SIG-M5 treated with dmso at 0.1 percent for 504 hours (cell line): ENCODE data around the gene SLC28A1.
A peak's percentile ranks its signal among the peaks of the same experiment; 100 is the strongest.
"Not testable (repeated sequence)": the region's sequence is repeated elsewhere in the genome, so short reads cannot be mapped to it uniquely, and the experiment has no call there.

Experiments
- DNase-seq: peaks from one replicate; lab custom pipeline; 2025; ENCODE audit not compliant: unreplicated experiment; lab: John Stamatoyannopoulos, UW

The SLC28A1 gene

DNA sequence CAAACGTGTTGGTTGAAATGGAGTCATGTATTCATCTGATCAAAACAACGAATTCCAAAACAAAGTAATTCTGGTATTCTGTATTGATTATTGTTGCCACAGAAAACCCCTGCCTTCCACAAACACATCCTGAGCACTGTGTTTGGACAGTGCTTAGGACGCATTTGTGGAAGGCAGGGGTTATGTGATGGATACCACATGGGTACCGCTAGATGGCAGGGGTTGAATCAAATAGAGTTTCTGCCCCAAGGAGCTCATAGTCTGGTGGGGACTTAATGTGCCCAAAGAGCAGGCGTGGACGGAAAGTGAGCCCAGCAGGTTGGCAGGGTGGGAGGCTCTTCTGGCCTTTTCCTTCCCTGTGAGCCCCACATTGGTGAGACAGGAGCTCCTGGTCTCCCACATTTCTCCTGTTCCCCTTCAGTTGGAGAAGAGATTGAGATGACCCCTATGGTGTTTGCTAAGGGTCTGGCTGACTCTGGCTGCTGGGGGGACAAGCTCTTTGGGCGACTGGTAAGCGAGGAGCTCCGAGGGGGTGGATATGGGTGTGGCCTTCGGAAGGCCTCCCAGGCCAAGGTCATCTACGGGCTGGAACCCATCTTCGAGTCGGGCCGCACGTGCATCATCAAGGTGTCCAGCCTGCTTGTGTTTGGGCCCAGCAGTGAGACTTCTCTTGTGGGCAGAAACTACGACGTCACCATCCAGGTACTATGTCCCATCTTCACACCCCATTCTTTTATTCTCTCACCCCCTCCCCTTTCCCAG, 22.1 kb upstream of the SLC28A1 start:
- DNase-seq: no peak

DNA sequence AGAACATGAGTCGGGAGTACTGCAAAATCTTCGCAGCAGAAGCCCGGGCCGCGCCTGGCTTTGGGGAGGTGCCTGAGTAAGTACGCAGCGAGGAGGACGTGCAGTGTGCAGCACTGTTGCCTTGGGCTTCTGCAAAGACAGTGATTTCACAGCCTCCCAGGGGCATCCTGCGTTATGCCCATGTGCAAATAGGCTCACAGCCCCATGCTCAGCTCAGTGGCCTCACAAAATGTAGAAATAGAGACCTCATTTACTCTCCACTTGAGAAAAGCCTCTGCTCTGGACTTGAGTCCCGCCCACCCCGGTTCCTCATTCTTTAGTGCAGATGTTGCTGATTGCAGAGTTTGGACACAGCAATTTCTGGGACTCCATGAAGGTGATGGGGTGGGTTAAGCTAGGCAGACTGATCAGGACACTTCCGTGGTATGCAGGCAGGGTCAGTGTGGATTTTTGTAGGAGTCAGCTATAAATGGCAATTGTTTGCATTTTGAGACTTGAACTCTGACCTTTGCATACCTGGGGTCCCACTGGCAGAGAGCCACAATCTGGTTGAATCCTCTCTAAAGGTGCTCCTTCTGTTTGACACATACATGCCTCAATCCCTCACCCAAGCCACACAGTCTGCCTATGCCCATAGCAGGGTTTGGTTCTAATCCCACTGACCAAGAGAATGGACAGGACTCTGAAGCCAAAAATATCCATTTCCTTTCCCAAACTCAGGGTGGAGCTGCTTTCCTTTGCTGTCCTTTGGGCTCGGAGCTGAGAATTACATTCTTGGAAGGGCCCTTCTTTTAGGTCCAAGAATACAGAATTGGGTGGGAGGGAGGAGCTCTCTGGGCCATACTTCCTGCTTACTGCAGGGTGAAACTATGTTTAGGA, 20.7 kb upstream of the SLC28A1 start:
- DNase-seq: no peak

DNA sequence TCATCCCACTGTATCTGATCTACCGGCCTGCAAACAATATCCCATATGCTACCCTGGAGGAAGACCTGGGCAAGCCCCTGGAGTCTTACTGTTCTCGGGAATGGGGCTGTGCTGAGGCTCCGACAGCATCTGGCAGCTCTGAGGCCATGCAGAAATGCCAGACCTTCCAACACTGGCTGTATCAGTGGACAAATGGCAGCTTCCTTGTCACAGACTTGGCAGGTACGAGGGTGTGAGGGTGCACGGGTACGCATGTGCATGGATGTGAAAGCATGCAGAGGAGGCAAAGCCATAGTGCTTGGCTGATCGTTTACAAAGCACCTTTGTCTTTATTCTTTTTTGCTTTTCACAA, 20.0 kb upstream of the SLC28A1 start:
- no peak for DNase-seq

DNA sequence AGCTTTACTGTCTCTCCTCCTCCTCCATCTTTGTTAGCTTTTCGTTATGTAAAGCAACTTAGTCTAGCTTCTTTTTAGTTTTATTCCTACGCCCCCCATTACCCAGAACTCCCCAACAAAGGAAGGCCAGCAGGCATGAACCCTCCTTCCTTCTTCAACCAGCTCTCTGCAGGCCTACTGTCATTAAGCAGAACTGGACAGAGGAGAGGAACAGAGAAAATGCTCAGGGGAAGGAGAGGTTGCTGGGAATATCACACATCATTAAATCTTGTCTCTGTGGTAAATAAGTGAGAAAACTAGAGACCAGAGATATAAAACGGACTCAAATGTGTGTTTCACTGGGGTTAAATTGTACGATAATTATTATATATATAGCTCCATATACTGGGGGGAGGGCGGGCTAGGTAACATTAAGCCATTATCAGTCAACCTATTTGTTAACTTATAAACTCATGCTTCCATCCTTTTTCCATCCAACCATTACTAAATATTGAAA, 19.3 kb upstream of the SLC28A1 start:
- DNase-seq: no peak

DNA sequence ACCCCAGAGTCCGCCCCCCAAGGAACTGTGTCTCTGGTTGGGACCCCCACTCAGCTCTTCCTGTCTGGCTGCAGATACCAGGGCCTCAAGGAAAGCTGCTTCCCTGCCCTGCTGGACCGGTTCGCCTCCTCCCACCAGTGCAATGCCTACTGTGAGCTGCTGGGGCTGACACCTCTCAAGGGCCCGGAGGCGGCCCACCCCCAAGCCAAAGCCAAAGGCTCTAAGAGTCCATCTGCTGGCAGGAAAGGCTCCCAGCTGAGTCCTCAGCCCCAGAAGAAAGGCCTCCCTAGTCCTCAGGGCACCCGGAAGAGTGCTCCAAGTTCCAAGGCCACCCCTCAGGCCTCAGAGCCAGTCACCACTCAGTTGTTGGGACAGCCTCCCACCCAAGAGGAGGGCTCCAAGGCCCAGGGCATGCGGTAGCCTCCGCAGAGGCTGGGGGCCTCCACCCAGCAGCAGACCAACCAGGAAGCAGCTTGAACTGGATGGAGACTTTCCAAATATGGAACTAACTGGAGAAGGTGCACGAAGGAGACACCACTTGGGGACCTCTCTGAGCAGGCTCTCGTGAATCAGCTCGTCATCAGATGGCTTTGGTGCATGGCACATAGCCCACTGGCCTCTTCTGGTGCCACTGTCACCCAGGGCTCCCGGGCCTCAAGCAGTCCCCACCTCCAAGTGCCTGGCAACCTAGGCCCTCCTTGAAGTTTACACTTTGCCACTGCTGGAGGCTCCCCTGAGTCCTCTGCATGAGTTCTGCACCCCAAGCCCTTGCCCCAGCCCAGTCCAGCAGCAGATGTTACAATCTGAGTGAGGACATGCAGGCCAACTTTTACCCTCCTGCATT, 16.2 kb upstream of the SLC28A1 start:
- DNase-seq: no peak

DNA sequence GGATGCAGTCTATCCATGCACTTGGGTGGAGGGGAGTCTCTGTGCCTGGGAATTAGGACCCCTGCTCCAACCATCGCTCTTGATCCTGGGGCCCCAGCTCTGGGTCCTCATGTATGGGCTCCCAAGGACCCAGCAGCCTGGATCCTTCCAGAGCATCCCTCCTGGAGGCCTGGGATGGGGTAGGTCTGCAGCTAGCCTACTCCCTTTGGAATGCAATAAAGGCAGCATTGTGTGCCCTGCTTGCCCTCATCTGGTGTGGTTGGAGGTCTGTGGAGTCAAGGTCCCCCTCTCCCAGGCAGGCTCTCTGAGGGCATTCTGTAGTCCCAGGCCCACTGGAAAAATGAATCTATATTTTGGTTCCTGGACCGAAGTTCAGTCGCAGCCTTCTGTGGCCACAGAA, 15.0 kb upstream of the SLC28A1 start:
- DNase-seq: no peak

DNA sequence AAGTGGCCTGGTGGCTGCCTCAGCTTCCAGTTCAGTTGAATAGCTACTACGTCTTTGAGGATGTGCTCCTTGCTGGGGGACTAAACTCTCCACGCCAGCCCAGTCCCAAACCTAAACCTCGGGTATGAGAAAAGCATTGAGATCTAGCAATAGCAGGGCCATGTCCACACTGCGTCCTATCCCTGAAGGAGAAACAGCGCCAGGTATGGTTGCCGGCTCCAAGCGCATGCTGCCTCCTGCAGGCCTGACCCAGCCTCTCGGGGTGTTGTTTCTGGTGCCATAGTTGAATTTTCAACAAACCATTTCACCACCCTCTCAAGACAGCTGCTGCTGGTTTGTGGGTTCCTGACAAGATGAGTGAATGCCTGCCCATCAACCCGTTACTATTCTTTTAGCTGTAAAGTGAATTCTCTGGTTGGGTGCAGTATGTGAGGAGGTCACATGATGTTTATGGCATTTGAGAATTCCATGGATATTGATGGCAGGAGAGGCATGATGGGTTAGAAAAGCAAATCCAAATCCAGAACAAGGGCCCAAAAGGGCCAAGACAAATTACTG, 13.0 kb upstream of the SLC28A1 start:
- no peak for DNase-seq

DNA sequence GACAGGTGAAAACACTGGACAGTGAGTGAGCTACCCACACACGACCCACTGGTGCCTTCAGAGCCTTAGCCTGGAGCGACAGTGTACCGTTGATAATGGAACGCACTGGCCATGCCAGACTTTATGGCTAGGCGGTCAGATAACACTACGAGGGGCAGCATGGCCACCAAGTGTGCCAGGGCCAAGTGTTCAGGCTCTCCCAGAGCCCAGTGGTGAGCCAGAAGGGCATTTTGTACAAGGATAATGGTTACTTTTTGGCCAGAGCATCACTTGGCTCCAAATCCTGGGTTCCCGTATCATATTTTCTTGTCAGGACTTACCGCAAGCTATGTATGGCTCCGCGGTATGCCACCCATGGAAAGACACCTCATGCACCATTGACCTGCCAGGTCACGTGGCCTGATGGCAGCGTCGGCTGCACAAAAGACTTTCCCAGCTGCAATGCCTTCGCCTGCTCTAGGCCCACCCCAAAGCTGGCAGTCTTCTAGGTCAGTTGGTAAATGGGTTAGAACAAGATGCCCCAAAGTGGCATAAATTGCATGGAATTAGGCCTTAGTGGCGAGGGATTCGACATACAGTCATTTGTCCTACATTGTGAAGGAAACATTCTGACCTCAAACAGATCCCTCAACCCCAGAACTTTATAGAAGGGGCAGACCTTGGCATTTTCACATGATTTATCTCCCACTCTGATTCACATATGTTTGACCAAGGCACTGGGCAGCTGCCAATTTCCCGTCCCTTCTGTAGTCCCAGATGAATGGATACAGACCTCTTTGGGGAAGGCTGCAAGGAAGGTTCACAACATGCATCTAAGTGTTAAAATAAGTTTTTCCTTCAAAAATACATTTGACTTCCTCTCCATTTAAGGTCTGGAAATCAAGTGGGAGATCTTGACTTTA, 12.2 kb upstream of the SLC28A1 start:
- DNase-seq: no peak

DNA sequence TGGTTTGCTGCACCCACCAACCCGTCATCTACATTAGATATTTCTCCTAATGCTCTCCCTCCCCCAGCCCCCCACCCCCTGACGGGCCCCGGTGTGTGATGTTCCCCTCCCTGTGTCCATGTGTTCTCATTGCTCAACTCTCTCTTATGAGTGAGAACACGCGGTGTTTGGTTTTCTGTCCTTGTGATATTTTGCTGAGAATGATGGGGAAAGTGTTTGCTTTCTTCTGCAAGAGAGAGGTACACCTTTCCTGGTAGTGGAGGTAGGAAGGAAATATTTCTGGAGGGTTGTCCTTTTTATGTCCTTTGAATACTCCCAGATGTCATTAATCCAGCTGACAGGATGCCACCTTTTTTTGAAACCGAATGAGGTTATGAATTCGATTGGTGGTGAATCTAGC, 10.5 kb upstream of the SLC28A1 start:
- no peak for DNase-seq

DNA sequence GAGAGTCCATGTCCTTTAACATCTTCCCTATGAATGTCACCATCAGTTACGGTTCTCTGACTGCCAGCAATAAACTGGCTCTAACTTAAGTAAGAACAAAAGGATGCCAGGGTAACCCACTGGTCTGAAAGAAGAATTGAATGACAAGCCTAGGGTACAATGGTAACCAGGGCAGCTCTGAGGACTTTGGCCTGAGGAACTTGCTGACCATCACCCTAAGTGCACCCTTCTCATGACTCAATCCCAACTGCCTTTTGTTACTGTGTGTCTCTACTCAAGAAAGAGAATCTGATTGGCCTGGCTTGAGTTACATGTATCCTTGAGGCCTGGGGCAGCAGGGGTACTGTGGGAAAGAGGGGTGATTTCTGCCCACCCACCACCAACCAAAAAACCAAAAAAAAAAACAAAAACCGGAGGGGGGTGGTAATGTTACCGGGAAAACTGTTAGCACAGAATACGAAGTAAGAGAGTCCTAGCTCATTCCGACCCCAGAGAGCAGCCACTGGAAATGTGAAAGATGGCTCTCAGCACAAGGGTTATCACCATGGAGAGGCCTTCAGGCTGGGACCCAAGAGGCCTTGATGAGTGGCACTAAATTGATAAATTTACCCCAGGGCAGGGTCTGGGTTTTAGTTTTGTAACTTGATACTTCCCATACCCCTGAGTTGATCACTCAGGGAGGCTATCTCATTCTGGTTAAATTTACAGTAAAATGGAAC, 9.3 kb upstream of the SLC28A1 start:
- DNase-seq: no peak

DNA sequence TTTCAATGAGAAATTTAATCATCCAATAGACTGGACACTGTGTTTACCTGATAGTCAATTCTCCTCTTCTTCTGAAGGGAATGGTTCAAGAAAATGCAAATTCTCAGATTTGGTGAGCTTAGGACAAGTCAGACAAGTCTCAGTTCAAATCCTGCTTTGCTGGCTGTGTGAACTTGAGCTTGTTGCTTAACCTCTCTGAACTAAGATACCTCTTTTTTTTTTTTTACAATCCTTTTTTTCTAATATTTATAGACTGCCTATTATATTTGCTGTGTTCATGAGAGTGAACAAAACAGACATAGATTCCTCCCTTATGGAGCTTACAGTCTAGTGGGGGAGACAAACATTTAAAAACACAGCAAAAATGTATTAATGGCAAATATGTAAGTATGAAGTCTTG, 8.2 kb upstream of the SLC28A1 start:
- DNase-seq: no peak

DNA sequence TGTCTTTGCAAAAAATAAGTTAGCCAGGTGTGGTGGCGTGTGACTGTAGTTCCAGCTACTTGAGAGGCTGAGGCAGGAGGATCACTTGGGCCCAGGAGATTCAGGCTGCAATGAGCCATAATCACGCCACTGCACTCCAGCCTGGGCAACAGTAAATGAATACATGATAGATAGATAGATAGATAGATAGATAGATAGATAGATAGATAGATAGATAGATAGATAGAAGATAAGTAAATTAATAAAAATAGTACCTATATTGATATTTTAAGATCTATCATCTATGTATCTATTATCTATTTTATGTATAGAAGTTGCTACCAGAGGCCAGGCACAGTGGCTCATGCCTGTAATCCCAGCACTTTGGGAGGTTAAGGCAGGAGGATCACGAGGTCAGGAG, 6.8 kb upstream of the SLC28A1 start:
- DNase-seq: not testable (repeated sequence)

DNA sequence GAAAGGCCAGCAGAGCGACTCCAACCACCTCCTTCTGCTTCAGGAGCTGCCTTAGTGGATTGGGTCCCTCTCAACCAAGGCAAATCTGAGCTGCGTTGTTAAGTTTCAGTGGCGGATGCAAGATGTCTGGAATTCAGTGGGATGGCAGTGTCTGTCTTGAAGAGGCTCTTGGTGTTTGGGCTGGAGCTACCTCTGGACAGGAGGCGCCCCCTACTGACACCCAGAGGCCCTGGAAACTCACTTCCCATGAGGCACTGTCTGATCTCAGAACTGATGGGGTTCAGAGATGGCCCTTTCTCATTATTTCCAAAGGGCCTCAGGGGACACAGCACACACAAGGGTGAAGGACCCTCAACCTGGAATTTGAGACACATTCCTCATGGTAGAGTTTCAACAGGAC, 6.0 kb upstream of the SLC28A1 start:
- peak; percentile 51 for DNase-seq

DNA sequence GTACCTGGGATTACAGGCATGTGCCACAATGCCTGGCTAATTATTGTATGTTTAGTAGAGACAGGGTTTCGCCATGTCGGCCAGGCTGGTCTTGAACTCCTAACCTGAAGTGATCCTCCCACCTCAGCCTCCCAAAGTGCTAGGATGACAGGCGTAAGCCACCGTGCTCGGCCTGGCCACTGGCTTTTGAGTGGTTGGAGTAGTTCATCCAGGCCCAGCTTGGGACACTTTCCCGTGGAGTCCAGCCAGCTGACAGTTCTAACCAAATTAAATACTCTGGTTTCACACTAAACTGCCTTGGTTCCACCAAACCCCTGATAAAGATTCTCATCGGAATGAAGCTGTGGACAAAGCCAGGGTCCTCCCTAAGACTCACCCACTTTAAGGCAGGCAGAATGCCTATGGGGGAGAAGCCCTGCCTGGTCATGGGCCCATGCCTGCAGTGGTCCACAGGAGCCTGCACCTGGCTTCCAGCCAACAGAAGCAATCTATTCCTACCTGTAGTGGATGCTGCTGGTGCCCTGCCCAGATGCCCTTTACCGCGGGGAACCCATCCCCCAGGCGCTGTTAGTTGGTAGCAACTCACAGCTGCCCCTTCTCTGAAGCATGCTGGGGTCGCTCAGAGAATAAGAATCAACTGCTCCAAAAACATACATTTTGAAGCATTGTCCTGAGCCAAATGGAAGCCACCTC, 5.2 kb upstream of the SLC28A1 start:
- no peak for DNase-seq

DNA sequence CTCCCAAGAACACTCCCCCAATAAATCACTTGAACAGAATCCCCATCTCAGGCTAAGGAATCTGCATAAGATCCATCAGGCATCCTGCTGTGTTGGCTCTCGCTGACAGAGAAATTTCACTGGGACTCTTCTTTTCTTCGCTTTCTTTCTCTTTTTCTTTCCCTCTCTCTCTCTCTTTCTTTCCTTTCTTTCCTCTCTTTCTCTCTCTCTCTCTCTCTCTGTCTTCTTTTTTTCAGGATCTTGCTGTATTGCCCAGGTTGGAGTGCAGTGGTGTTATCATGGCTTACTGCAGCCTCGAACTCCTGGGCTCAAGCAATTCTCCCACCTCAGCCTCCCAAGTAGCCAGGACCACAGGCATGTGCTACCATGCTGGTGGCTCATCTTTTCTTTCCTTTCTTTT, 4.5 kb upstream of the SLC28A1 start:
- DNase-seq: no peak

DNA sequence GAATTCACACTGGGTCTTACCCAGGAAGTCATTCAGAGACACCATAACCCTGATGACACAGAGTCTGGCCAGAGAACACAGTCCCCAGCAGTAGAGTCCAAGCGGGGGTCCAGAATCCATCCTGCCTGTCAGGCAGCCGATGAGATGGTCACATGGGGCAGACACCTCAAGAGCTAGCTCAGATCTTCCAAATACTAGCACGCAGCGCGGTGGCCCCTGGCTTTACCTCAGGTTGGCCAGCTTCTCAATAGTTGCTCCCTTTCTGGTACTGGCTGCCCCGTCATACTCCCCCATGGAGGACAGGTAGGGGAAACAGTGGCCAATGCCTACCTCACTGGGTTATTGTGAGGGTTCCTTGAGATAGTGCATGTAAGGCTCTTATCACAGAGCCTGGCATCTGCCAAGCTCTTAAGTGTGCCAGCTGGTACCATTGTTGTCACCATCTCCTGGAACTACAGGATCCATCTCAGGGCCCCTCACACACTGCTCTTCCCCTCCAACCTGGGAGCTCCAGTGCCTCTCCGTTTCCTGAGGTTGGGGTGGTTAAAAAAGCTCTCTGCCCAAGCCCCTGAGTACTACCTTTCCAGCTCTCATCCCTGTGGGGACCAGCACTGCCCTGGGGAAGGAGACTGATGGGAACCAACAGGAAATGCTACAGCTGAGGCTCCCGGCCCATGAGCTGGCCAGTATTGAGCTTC, 3.5 kb upstream of the SLC28A1 start:
- no peak for DNase-seq

DNA sequence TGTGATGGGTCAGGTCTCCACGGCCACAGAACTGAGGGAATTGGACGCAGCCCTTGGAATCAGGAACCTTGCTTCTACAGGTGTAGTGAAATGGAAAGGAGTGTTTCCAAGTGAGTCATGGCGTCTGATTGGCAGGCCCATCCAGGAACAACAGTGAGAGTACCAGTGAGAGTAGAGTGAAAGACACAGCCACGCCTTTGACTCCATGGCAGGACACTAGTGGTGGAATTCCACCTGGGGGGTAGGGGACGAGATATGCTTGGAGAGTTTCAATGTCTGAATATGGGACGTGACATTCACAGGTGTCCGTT, 3.0 kb upstream of the SLC28A1 start:
- no peak for DNase-seq

DNA sequence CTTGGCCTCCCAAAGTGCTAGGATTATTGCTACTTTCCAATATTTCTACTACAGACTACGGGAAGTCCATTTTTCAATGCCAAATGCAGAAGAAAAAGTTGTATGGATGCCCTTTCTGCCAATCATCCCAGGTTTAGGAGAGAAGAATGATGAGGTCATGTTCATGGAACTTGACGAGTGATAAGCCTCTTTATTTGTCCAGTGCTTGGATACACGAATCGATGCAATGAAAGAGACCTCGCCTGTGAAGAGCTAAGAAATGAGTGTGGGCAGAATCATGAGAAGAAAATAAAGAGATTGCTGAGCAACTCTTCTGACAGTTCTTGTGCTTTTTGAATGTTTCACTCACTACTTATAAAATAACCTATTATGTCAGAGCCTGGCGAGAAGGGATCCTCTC, 996 bp upstream of the SLC28A1 start:
- no peak for DNase-seq
